CD4-positive, alpha-beta memory T cell (primary cell): ENCODE results near the gene TMEM106C. TPM values are rescaled to one million over a fixed set of nuclear protein-coding genes. Genes with fewer than 3 reads are reported as not detected.

Experiments used
- CTCF ChIA-PET: fragments of 350-600 bp; sonication (Branson Sonifier 250); formaldehyde crosslinking; loops from one replicate; lab custom pipeline; 2021; ENCODE audit warnings: inconsistent platforms; ENCODE audit not compliant: partially characterized antibody; lab: Charles Lee
- POLR2A ChIA-PET: fragments of 350-600 bp; sonication (Branson Sonifier 250); formaldehyde crosslinking; loops from one replicate; lab custom pipeline; 2021; ENCODE audit not compliant: partially characterized antibody; lab: Charles Lee
- DNase-seq, 5 donors: peaks; one replicate each; pipeline versions ENCODE4 v3.0.0 to v3.0.0-alpha.2; 2020 to 2022; ENCODE audit warnings: mixed read lengths in 1 of 5
- H3K27ac ChIP-seq: one replicate; pipeline ENCODE4 v1.7.0; 2013; ENCODE audit warnings: low read depth, low read length
- H3K27me3 ChIP-seq: 2 replicates; pipeline ENCODE4 v1.7.0; 2013; ENCODE audit warnings: mild to moderate bottlenecking, low read length, moderate library complexity; ENCODE audit not compliant: insufficient read depth
- H3K36me3 ChIP-seq: 2 replicates; pipeline ENCODE4 v1.7.0; 2013; ENCODE audit warnings: mild to moderate bottlenecking, low read length, moderate library complexity; ENCODE audit not compliant: insufficient read depth
- H3K4me1 ChIP-seq: 2 replicates; pipeline ENCODE4 v1.7.0; 2013; ENCODE audit warnings: mild to moderate bottlenecking, low read length, moderate library complexity; ENCODE audit not compliant: insufficient read depth
- H3K4me3 ChIP-seq, 2 donors: one replicate each; pipeline ENCODE4 v1.7.0; 2013; ENCODE audit warnings: low read length in 2 of 2, mild to moderate bottlenecking in 1 of 2
- H3K9me3 ChIP-seq, 2 donors: one replicate each; pipeline ENCODE4 v1.7.0; 2013; ENCODE audit warnings: low read length in 2 of 2, control low read depth in 1 of 2; ENCODE audit not compliant: control insufficient read depth in 1 of 2
- H3K27ac Mint-ChIP-seq, 7 donors: one replicate each; pipeline ENCODE4 v1.8.0; 2020 to 2021; ENCODE audit warnings: mixed read lengths in 7 of 7, mild to moderate bottlenecking in 6 of 7, inconsistent platforms in 3 of 7, moderate library complexity in 3 of 7
- H3K27me3 Mint-ChIP-seq, 2 donors: one replicate each; pipeline ENCODE4 v1.8.0; 2020 to 2021; ENCODE audit warnings: mixed read lengths in 2 of 2
- H3K36me3 Mint-ChIP-seq, 2 donors: one replicate each; pipeline ENCODE4 v1.8.0; 2020 to 2021; ENCODE audit warnings: mixed read lengths in 2 of 2, inconsistent platforms in 1 of 2, mild to moderate bottlenecking in 1 of 2
- H3K4me1 Mint-ChIP-seq, 4 donors: one replicate each; pipeline ENCODE4 v1.8.0; 2020 to 2021; ENCODE audit warnings: mixed read lengths in 4 of 4, mild to moderate bottlenecking in 1 of 4
- H3K4me3 Mint-ChIP-seq, 8 donors: one replicate each; pipeline ENCODE4 v1.8.0; 2020 to 2021; ENCODE audit warnings: mixed read lengths in 8 of 8, mild to moderate bottlenecking in 7 of 8, moderate library complexity in 6 of 8, inconsistent platforms in 3 of 8
- H3K9me3 Mint-ChIP-seq, 8 donors: one replicate each; pipeline ENCODE4 v1.8.0; 2020 to 2021; ENCODE audit warnings: mixed read lengths in 8 of 8, mild to moderate bottlenecking in 5 of 8, inconsistent platforms in 3 of 8, moderate library complexity in 1 of 8
- intact Hi-C: fragments of 100-400 bp; cut with micrococcal nuclease; formaldehyde crosslinking; loops from one replicate; pipeline ENCODE4 v1.15.1; 2023
- polyA plus RNA-seq, 2 donors: library from polyadenylated mRNA; unstranded; fragments of 300-500 nt; fragmentation: Illumina TruSeq; gene quantifications; one replicate each; pipeline ENCODE4 v1.2.3, GENCODE V29; 2021
- total RNA-seq, 2 experiments: library from RNA; stranded (reverse); gene quantifications; one replicate each; pipeline ENCODE4 v1.2.3, GENCODE V29; 2021

The TMEM106C gene
- total and polyA plus RNA-seq, 4 experiments from 2014 or later: 42.5 to 77.4 (median 44.6) TPM

DNA sequence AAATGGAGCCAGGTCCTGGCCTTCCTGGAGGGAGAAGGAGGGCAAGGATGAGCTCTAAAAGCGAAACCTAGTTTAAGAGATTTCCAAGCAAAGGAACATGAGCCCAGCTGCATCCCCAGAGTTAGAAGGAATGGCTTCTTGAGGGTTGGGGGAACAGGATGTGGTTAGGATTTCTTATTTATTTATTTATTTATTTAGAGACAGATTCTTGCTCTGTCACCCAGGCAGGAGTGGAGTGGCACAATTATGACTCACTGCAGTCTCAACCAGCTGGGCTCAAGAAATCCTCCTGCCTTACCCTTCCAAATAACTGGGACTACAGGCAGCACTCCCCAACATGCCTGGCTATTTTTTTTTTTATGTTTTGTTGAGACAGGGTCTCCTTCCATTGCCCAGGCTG lies 25.3 kb upstream of the TMEM106C start:
- CTCF ChIA-PET: interaction anchor here (1.0 to 1.4 kb wide), 2 partner anchors 9 to 12 kb away, joined by 3 to 5 read pairs; no protein-coding TSS in a partner anchor
- no peak overlapping the region for H3K27ac Mint-ChIP-seq
- intact Hi-C loops: no loop called here

DNA sequence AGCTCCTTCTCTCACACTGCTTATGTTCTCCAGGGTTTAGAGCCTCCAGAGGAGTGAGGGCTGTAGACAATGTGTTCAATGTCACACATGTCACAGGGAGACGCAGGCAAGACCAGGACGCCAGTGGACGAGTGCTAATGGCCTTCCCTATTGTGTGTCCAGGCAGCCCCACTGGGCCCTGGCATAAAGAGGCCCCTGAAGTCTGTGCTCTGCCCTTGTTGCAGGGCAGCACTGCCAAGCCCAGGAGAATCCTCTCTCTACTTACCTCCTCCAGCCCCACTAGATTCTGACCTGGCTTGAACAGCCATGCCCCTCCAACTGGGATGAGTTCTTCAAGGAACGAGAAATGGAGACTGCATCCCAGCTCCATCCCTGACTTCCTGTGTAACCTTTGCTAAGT lies 24.8 kb upstream of the TMEM106C start:
- Mint-ChIP-seq H3K9me3 (no peaks in the 10 kb centered on the region), H3K36me3 (no peaks in the 10 kb centered on the region), H3K4me1 (peaks cover 0 to 9% (median under 1%) of the 10 kb centered on the region in 4 donors), H3K4me3 (no peak overlapping the region), H3K27me3 (peaks cover 9 to 10% of the 10 kb centered on the region in 2 donors), H3K27ac (peak overlapping the region in 1 of 7 donors; percentile 49)
- H3K9me3 ChIP-seq: no peaks in the 10 kb centered on the region
- ChIA-PET POLR2A (no interaction called here), CTCF (interaction anchor here (1.0 to 1.4 kb wide), 2 partner anchors 8 to 11 kb away, joined by 3 to 5 read pairs; no protein-coding TSS in a partner anchor)
- intact Hi-C loops: no loop called here
- DNase-seq: no peak
- H3K27ac ChIP-seq: no peak overlapping the region
- H3K27me3 ChIP-seq: no peaks in the 10 kb centered on the region
- no peak overlapping the region for H3K4me3 ChIP-seq
- no peaks in the 10 kb centered on the region for H3K4me1 ChIP-seq
- H3K36me3 ChIP-seq: no peaks in the 10 kb centered on the region

More for the DNA sequence above, 25.3 kb upstream of the TMEM106C start:
- peaks cover 10 to 12% of the 10 kb centered on the region in 2 donors for H3K27me3 Mint-ChIP-seq
- no peak overlapping the region for H3K27ac ChIP-seq
- POLR2A ChIA-PET: no interaction called here
- DNase-seq: no peak
- no peaks in the 10 kb centered on the region for H3K4me1 ChIP-seq
- H3K4me1 Mint-ChIP-seq: peaks cover 0 to 9% (median under 1%) of the 10 kb centered on the region in 4 donors
- no peaks in the 10 kb centered on the region for H3K9me3 ChIP-seq
- H3K27me3 ChIP-seq: no peaks in the 10 kb centered on the region
- H3K9me3 Mint-ChIP-seq: no peaks in the 10 kb centered on the region
- no peaks in the 10 kb centered on the region for H3K36me3 ChIP-seq
- no peaks in the 10 kb centered on the region for H3K36me3 Mint-ChIP-seq
- no peak overlapping the region for H3K4me3 ChIP-seq
- H3K4me3 Mint-ChIP-seq: no peak overlapping the region

DNA sequence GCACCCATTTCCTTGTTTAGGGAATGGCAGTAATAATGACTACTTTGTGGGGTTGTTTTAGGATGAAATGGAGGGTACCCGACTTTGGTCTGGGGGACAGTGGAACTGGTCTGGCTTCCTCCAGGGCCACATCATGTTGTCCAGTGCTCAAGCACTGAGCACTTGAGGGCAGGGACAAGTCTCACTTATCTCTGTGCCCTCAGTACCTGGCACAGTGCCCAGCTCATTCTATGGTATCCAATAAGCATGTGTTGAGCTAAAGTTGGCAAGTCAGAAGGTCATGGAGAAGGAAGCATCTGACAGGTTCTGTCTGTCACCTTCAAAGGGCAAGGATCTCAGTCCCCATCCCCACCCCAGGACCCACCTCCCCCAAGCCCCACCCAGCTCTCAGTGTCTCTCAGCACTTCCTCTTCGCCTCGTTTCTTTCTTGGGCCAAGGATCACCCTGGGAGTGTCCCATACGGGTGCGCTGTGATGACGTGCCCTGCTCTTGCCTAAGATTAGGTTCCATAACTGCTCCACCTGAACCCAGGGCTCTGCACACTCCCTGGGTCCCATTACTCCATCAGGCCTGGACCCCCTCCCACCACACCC lies 24.3 kb upstream of the TMEM106C start:
- peak overlapping the region in 1 of 7 donors; percentile 49 for H3K27ac Mint-ChIP-seq
- DNase-seq: no peak
- peaks cover 9 to 10% of the 10 kb centered on the region in 2 donors for H3K27me3 Mint-ChIP-seq
- H3K9me3 ChIP-seq: no peaks in the 10 kb centered on the region
- intact Hi-C loops: no loop called here
- peaks cover 0 to 9% (median under 1%) of the 10 kb centered on the region in 4 donors for H3K4me1 Mint-ChIP-seq
- POLR2A ChIA-PET: no interaction called here
- no peak overlapping the region for H3K4me3 ChIP-seq
- no peaks in the 10 kb centered on the region for H3K27me3 ChIP-seq
- H3K4me1 ChIP-seq: no peaks in the 10 kb centered on the region
- H3K36me3 Mint-ChIP-seq: no peaks in the 10 kb centered on the region
- no peaks in the 10 kb centered on the region for H3K36me3 ChIP-seq
- no peaks in the 10 kb centered on the region for H3K9me3 Mint-ChIP-seq
- H3K4me3 Mint-ChIP-seq: no peak overlapping the region
- CTCF ChIA-PET: no interaction called here
- H3K27ac ChIP-seq: no peak overlapping the region

DNA sequence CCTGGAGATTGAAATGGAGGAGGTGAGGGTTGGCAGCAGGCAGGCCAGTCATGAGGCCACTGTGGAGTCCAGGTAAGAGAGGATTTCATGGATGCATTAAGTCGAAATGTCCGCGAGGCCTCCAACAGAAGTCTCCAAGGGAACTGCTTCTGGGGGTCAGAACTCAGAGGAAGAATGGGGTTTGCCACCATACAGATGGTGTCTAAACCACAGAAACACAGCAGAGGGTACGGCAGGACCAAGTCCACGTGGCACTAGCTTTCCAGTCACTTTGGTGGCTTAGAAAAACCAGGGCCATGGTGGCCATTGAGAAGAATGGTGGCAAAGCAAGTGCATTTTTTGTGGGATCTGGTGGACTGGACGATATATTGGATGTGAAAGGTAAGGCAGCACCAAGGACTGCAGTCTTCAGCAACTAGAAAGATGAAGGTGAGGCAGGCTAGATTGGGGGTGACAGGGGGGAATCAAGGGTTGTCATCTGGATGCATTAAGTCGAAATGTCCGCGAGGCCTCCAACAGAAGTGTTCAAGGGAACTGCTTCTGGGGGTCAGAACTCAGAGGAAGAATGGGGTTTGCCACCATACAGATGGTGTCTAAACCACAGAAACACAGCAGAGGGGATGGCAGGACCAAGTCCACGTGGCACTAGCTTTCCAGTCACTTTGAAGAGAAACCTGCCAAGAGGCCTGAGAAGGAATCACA lies 22.5 kb upstream of the TMEM106C start:
- POLR2A ChIA-PET: no interaction called here

DNA sequence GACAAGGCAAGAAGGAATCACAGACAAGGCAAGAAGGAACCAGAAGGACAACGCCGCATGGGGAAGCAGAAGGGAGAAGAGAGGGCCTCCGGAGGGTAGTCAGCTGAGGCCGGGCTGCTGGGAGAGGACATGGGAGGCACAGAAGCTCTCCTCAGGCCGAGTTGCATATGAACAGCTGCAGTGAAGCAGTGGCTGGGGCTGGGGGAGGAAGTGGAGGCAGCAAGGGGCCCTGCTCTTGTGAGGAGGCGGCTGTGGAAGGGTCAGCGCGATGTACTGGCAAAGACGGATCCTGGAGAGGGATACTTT lies 22.0 kb upstream of the TMEM106C start:
- Mint-ChIP-seq H3K4me3 (no peak overlapping the region), H3K36me3 (no peaks in the 10 kb centered on the region)
- CTCF ChIA-PET: interaction anchor here (1.3 to 1.7 kb wide), 2 partner anchors 227 to 677 kb away, joined by 3 to 5 read pairs; no protein-coding TSS in a partner anchor

More for the DNA sequence above, 22.5 kb upstream of the TMEM106C start:
- Mint-ChIP-seq H3K27ac (no peak overlapping the region), H3K9me3 (no peaks in the 10 kb centered on the region), H3K27me3 (peaks cover 10 to 13% of the 10 kb centered on the region in 2 donors), H3K36me3 (no peaks in the 10 kb centered on the region), H3K4me1 (peaks cover 0 to 9% (median under 1%) of the 10 kb centered on the region in 4 donors), H3K4me3 (peak overlapping the region in 1 of 8 donors; percentile 31)
- CTCF ChIA-PET: interaction anchor here (1.0 to 1.7 kb wide), 3 partner anchors 23 to 677 kb away, joined by 3 to 5 read pairs (median 5); partner anchors contain the start of gene TMEM106C
- Histone ChIP-seq H3K27ac (no peak overlapping the region), H3K36me3 (no peaks in the 10 kb centered on the region), H3K4me1 (no peaks in the 10 kb centered on the region), H3K4me3 (no peak overlapping the region), H3K27me3 (no peaks in the 10 kb centered on the region), H3K9me3 (no peaks in the 10 kb centered on the region)
- no peak for DNase-seq
- intact Hi-C loops: loop anchor here (5.0 kb wide), 1 partner anchor 676 kb away; no protein-coding TSS in a partner anchor

DNA sequence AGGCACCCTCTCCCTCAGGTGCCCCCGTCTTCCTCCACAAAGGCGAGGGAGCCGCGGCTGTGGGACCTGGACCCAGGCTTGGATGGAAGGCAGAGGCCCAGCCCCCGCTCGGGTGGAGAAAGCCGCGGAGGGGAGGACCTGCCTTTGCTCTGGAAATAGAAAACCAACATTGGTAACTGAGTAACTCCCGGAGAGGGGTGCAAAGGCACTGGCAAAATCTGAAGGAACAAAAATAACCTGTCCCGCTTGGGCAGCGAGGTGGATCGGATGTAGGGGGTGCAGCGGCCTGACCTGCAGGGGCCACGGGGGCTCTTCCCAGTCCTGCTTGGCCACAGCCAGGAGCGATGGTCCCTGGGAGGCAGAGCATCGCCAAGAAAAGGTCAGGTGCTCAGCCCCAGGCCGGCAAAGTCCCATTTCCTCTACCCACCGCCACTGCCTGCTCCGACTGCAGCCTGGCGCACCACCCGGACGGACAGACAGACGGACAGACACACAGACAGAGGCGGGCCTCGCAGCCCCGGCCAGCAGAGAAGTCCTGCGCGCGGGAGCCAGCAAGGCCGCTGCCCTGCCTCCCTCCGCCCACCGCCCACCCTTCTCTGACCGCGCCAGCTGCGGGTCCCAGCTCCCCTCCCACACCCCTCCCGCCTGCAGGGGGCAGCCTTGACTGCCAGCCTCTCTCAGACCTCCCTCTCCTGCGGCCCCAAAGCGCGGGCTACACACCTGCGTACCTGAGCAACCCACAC lies 21.4 kb upstream of the TMEM106C start:
- Histone ChIP-seq H3K4me3 (no peak overlapping the region), H3K4me1 (no peaks in the 10 kb centered on the region), H3K9me3 (no peaks in the 10 kb centered on the region), H3K36me3 (no peaks in the 10 kb centered on the region), H3K27ac (no peak overlapping the region), H3K27me3 (no peaks in the 10 kb centered on the region)
- no peak overlapping the region for H3K27ac Mint-ChIP-seq
- peaks cover 0 to 9% (median under 1%) of the 10 kb centered on the region in 4 donors for H3K4me1 Mint-ChIP-seq
- ChIA-PET CTCF (interaction anchor here (0.7 to 1.7 kb wide), 3 partner anchors 226 to 676 kb away, joined by 3 to 5 read pairs (median 3); no protein-coding TSS in a partner anchor), POLR2A (no interaction called here)
- H3K36me3 Mint-ChIP-seq: no peaks in the 10 kb centered on the region
- no peak overlapping the region for H3K4me3 Mint-ChIP-seq
- DNase-seq: peak; percentile 37 to 50 (median 40)
- intact Hi-C loops: loop anchor here (1.0 to 5.0 kb wide), 3 partner anchors 223 to 675 kb away; no protein-coding TSS in a partner anchor
- no peaks in the 10 kb centered on the region for H3K9me3 Mint-ChIP-seq
- H3K27me3 Mint-ChIP-seq: peaks cover 13 to 15% of the 10 kb centered on the region in 2 donors

More for the DNA sequence above, 22.0 kb upstream of the TMEM106C start:
- intact Hi-C loops: loop anchor here (5.0 kb wide), 1 partner anchor 676 kb away; no protein-coding TSS in a partner anchor
- POLR2A ChIA-PET: no interaction called here
- H3K27me3 ChIP-seq: no peaks in the 10 kb centered on the region
- DNase-seq: no peak
- no peaks in the 10 kb centered on the region for H3K36me3 ChIP-seq
- no peaks in the 10 kb centered on the region for H3K9me3 Mint-ChIP-seq
- peaks cover 0 to 9% (median under 1%) of the 10 kb centered on the region in 4 donors for H3K4me1 Mint-ChIP-seq
- no peaks in the 10 kb centered on the region for H3K9me3 ChIP-seq
- no peak overlapping the region for H3K4me3 ChIP-seq
- H3K27ac Mint-ChIP-seq: no peak overlapping the region
- H3K4me1 ChIP-seq: no peaks in the 10 kb centered on the region
- H3K27ac ChIP-seq: no peak overlapping the region
- peaks cover 10 to 13% of the 10 kb centered on the region in 2 donors for H3K27me3 Mint-ChIP-seq
